ENCODE measurements around the gene CDH23.
"Not testable (repeated sequence)": the region's sequence is repeated elsewhere in the genome, so short reads cannot be mapped to it uniquely, and the experiment has no call there.

CDH23 gene

DNA sequence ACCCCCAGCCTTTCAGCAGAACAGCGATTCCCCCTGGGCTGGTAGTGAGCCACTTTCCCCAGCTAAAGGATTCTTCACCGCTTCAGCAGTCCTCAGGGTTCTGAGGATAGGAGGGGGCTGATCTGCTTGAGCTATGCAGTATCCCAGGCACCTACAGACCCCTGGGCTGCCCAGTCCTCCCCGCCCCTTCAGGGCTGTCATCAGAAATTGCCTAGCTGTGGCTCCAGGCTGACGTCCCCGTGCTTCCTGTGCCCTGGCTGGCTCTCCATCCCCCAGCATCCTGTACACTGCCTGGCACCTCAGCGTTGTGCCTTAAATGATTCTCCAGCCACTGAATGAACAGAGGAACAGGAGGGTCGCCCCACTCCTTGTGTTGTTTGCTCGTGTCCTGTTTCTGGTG, 38.4 kb upstream of the CDH23 start:
- H3K27ac ChIP-seq (ENCODE audit: low read depth, low read length) = no peak overlapping the region
- H3K9me3 ChIP-seq (ENCODE audit: control insufficient read depth in 1 of 2, low read length in 2 of 2) = no peaks in the 10 kb centered on the region
- peaks cover 3 to 27% of the 10 kb centered on the region in 2 donors for H3K36me3 ChIP-seq (ENCODE audit: control insufficient read depth in 1 of 2, insufficient read depth in 2 of 2, low read length in 2 of 2)

GRCh38 chr10:71358906-71359305, 37.8 kb upstream of the CDH23 start:
- not testable (repeated sequence) for H3K9ac ChIP-seq (ENCODE audit: low read depth in 1 of 2, low read length in 2 of 2); H3K27ac ChIP-seq (ENCODE audit: low read depth, low read length); H3K27me3 ChIP-seq (ENCODE audit: control insufficient read depth in 1 of 2, insufficient read depth in 2 of 2, low read length in 2 of 2); H3K4me1 ChIP-seq (ENCODE audit: control insufficient read depth in 1 of 2, insufficient read depth in 2 of 2, low read length in 2 of 2); H3K4me3 ChIP-seq (ENCODE audit: low read depth in 1 of 2, low read length in 2 of 2); H3K9me3 ChIP-seq (ENCODE audit: control insufficient read depth in 1 of 2, low read length in 2 of 2)
- peaks cover 3 to 27% of the 10 kb centered on the region in 2 donors for H3K36me3 ChIP-seq (ENCODE audit: control insufficient read depth in 1 of 2, insufficient read depth in 2 of 2, low read length in 2 of 2)

More for the DNA sequence above, 38.4 kb upstream of the CDH23 start:
- Histone ChIP-seq H3K4me3 (ENCODE audit: low read depth in 1 of 2, low read length in 2 of 2) (no peak overlapping the region), H3K9ac (ENCODE audit: low read depth in 1 of 2, low read length in 2 of 2) (no peak overlapping the region), H3K27me3 (ENCODE audit: control insufficient read depth in 1 of 2, insufficient read depth in 2 of 2, low read length in 2 of 2) (no peaks in the 10 kb centered on the region), H3K4me1 (ENCODE audit: control insufficient read depth in 1 of 2, insufficient read depth in 2 of 2, low read length in 2 of 2) (no peaks in the 10 kb centered on the region)

GRCh38 chr10:71359364-71360046, 37.2 kb upstream of the CDH23 start:
- H3K27me3 ChIP-seq (ENCODE audit: control insufficient read depth in 1 of 2, insufficient read depth in 2 of 2, low read length in 2 of 2) = no peaks in the 10 kb centered on the region
- peaks cover 3 to 27% of the 10 kb centered on the region in 2 donors for H3K36me3 ChIP-seq (ENCODE audit: control insufficient read depth in 1 of 2, insufficient read depth in 2 of 2, low read length in 2 of 2)
- H3K27ac ChIP-seq (ENCODE audit: low read depth, low read length) = no peak overlapping the region
- H3K4me3 ChIP-seq (ENCODE audit: low read depth in 1 of 2, low read length in 2 of 2) = no peak overlapping the region
- no peaks in the 10 kb centered on the region for H3K9me3 ChIP-seq (ENCODE audit: control insufficient read depth in 1 of 2, low read length in 2 of 2)
- H3K9ac ChIP-seq (ENCODE audit: low read depth in 1 of 2, low read length in 2 of 2) = no peak overlapping the region
- H3K4me1 ChIP-seq (ENCODE audit: control insufficient read depth in 1 of 2, insufficient read depth in 2 of 2, low read length in 2 of 2) = no peaks in the 10 kb centered on the region

GRCh38 chr10:71360735-71361134, 36.0 kb upstream of the CDH23 start:
- no peaks in the 10 kb centered on the region for H3K9me3 ChIP-seq (ENCODE audit: control insufficient read depth in 1 of 2, low read length in 2 of 2)
- H3K4me1 ChIP-seq (ENCODE audit: control insufficient read depth in 1 of 2, insufficient read depth in 2 of 2, low read length in 2 of 2) = no peaks in the 10 kb centered on the region
- H3K27me3 ChIP-seq (ENCODE audit: control insufficient read depth in 1 of 2, insufficient read depth in 2 of 2, low read length in 2 of 2) = no peaks in the 10 kb centered on the region
- H3K36me3 ChIP-seq (ENCODE audit: control insufficient read depth in 1 of 2, insufficient read depth in 2 of 2, low read length in 2 of 2) = peaks cover 3 to 25% of the 10 kb centered on the region in 2 donors
- no peak overlapping the region for H3K4me3 ChIP-seq (ENCODE audit: low read depth in 1 of 2, low read length in 2 of 2)
- H3K9ac ChIP-seq (ENCODE audit: low read depth in 1 of 2, low read length in 2 of 2) = no peak overlapping the region
- no peak overlapping the region for H3K27ac ChIP-seq (ENCODE audit: low read depth, low read length)

GRCh38 chr10:71361581-71361980, 35.1 kb upstream of the CDH23 start:
- no peak overlapping the region for H3K27ac ChIP-seq (ENCODE audit: low read depth, low read length)
- no peaks in the 10 kb centered on the region for H3K9me3 ChIP-seq (ENCODE audit: control insufficient read depth in 1 of 2, low read length in 2 of 2)
- no peak overlapping the region for H3K4me3 ChIP-seq (ENCODE audit: low read depth in 1 of 2, low read length in 2 of 2)
- no peaks in the 10 kb centered on the region for H3K4me1 ChIP-seq (ENCODE audit: control insufficient read depth in 1 of 2, insufficient read depth in 2 of 2, low read length in 2 of 2)
- no peaks in the 10 kb centered on the region for H3K27me3 ChIP-seq (ENCODE audit: control insufficient read depth in 1 of 2, insufficient read depth in 2 of 2, low read length in 2 of 2)
- no peak overlapping the region for H3K9ac ChIP-seq (ENCODE audit: low read depth in 1 of 2, low read length in 2 of 2)
- peaks cover 3 to 19% of the 10 kb centered on the region in 2 donors for H3K36me3 ChIP-seq (ENCODE audit: control insufficient read depth in 1 of 2, insufficient read depth in 2 of 2, low read length in 2 of 2)

GRCh38 chr10:71362141-71362540, 34.6 kb upstream of the CDH23 start:
- no peak overlapping the region for H3K9ac ChIP-seq (ENCODE audit: low read depth in 1 of 2, low read length in 2 of 2)
- no peaks in the 10 kb centered on the region for H3K27me3 ChIP-seq (ENCODE audit: control insufficient read depth in 1 of 2, insufficient read depth in 2 of 2, low read length in 2 of 2)
- H3K4me1 ChIP-seq (ENCODE audit: control insufficient read depth in 1 of 2, insufficient read depth in 2 of 2, low read length in 2 of 2) = no peaks in the 10 kb centered on the region
- H3K36me3 ChIP-seq (ENCODE audit: control insufficient read depth in 1 of 2, insufficient read depth in 2 of 2, low read length in 2 of 2) = peaks cover 3 to 19% of the 10 kb centered on the region in 2 donors
- no peak overlapping the region for H3K4me3 ChIP-seq (ENCODE audit: low read depth in 1 of 2, low read length in 2 of 2)
- no peaks in the 10 kb centered on the region for H3K9me3 ChIP-seq (ENCODE audit: control insufficient read depth in 1 of 2, low read length in 2 of 2)
- H3K27ac ChIP-seq (ENCODE audit: low read depth, low read length) = no peak overlapping the region

- H3K36me3 ChIP-seq (ENCODE audit: control insufficient read depth in 1 of 2, insufficient read depth in 2 of 2, low read length in 2 of 2) = peaks cover 3 to 19% of the 10 kb centered on the region in 2 donors
- H3K4me3 ChIP-seq (ENCODE audit: low read depth in 1 of 2, low read length in 2 of 2) = no peak overlapping the region
- no peak overlapping the region for H3K27ac ChIP-seq (ENCODE audit: low read depth, low read length)
- no peaks in the 10 kb centered on the region for H3K27me3 ChIP-seq (ENCODE audit: control insufficient read depth in 1 of 2, insufficient read depth in 2 of 2, low read length in 2 of 2)
- H3K9me3 ChIP-seq (ENCODE audit: control insufficient read depth in 1 of 2, low read length in 2 of 2) = no peaks in the 10 kb centered on the region
- H3K9ac ChIP-seq (ENCODE audit: low read depth in 1 of 2, low read length in 2 of 2) = no peak overlapping the region
- no peaks in the 10 kb centered on the region for H3K4me1 ChIP-seq (ENCODE audit: control insufficient read depth in 1 of 2, insufficient read depth in 2 of 2, low read length in 2 of 2)
Measured at GRCh38 chr10:71363936-71364335, 32.8 kb upstream of the CDH23 start.

- Histone ChIP-seq H3K27ac (ENCODE audit: low read depth, low read length) (no peak overlapping the region), H3K9me3 (ENCODE audit: control insufficient read depth in 1 of 2, low read length in 2 of 2) (no peaks in the 10 kb centered on the region), H3K9ac (ENCODE audit: low read depth in 1 of 2, low read length in 2 of 2) (no peak overlapping the region), H3K4me3 (ENCODE audit: low read depth in 1 of 2, low read length in 2 of 2) (no peak overlapping the region), H3K4me1 (ENCODE audit: control insufficient read depth in 1 of 2, insufficient read depth in 2 of 2, low read length in 2 of 2) (no peaks in the 10 kb centered on the region), H3K36me3 (ENCODE audit: control insufficient read depth in 1 of 2, insufficient read depth in 2 of 2, low read length in 2 of 2) (peaks cover 3 to 13% of the 10 kb centered on the region in 2 donors), H3K27me3 (ENCODE audit: control insufficient read depth in 1 of 2, insufficient read depth in 2 of 2, low read length in 2 of 2) (no peaks in the 10 kb centered on the region)
Measured at GRCh38 chr10:71365366-71365765, 31.4 kb upstream of the CDH23 start.

DNA sequence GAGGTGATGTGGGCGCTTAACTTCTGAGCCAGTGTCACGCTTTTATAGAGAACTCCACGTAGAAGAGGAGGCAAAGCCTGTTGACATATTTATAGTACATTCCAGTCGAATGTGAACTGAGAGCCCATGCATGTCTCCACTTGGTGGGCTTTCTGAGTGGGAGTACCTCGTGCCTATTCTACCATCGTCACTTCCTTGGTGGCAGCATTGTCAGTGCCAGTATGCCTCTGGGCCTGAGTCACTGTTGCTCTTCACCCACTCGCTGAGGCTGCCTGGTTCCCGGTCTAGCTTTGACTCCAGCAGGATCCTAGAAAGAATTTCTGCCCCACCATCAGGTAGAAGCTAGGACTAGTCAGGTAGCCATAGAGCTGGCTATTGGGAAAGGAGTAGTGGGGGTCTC, 30.0 kb upstream of the CDH23 start:
- peaks cover 3 to 13% of the 10 kb centered on the region in 2 donors for H3K36me3 ChIP-seq (ENCODE audit: control insufficient read depth in 1 of 2, insufficient read depth in 2 of 2, low read length in 2 of 2)
- H3K9ac ChIP-seq (ENCODE audit: low read depth in 1 of 2, low read length in 2 of 2) = no peak overlapping the region
- no peaks in the 10 kb centered on the region for H3K4me1 ChIP-seq (ENCODE audit: control insufficient read depth in 1 of 2, insufficient read depth in 2 of 2, low read length in 2 of 2)
- H3K9me3 ChIP-seq (ENCODE audit: control insufficient read depth in 1 of 2, low read length in 2 of 2) = no peaks in the 10 kb centered on the region
- no peaks in the 10 kb centered on the region for H3K27me3 ChIP-seq (ENCODE audit: control insufficient read depth in 1 of 2, insufficient read depth in 2 of 2, low read length in 2 of 2)
- H3K27ac ChIP-seq (ENCODE audit: low read depth, low read length) = no peak overlapping the region
- no peak overlapping the region for H3K4me3 ChIP-seq (ENCODE audit: low read depth in 1 of 2, low read length in 2 of 2)

GRCh38 chr10:71367271-71367670, 29.4 kb upstream of the CDH23 start:
- no peak overlapping the region for H3K4me3 ChIP-seq (ENCODE audit: low read depth in 1 of 2, low read length in 2 of 2)
- no peaks in the 10 kb centered on the region for H3K9me3 ChIP-seq (ENCODE audit: control insufficient read depth in 1 of 2, low read length in 2 of 2)
- no peaks in the 10 kb centered on the region for H3K27me3 ChIP-seq (ENCODE audit: control insufficient read depth in 1 of 2, insufficient read depth in 2 of 2, low read length in 2 of 2)
- peaks cover 3 to 12% of the 10 kb centered on the region in 2 donors for H3K36me3 ChIP-seq (ENCODE audit: control insufficient read depth in 1 of 2, insufficient read depth in 2 of 2, low read length in 2 of 2)
- H3K27ac ChIP-seq (ENCODE audit: low read depth, low read length) = no peak overlapping the region
- H3K4me1 ChIP-seq (ENCODE audit: control insufficient read depth in 1 of 2, insufficient read depth in 2 of 2, low read length in 2 of 2) = peaks cover 0 to 1% of the 10 kb centered on the region in 2 donors
- no peak overlapping the region for H3K9ac ChIP-seq (ENCODE audit: low read depth in 1 of 2, low read length in 2 of 2)
